ENCODE measurements around the gene RNF6. TPM values are rescaled to one million over a fixed set of nuclear protein-coding genes. Genes with fewer than 3 reads are reported as not detected.
A peak's percentile ranks its signal among the peaks of the same experiment; 100 is the strongest.
"Not testable (repeated sequence)": the region's sequence is repeated elsewhere in the genome, so short reads cannot be mapped to it uniquely, and the experiment has no call there.

The RNF6 gene
- 10 to 100 TPM; 24.5 to 30.9 TPM for total RNA-seq
- long read RNA-seq, donor 1, transcript RNF6-203 (5 exons, 3,706 nt) = major isoform, 5 of 16 reads
- long read RNA-seq, donor 1, transcript RNF6-201 (5 exons, 3,282 nt) = major isoform, 5 of 16 reads
- long read RNA-seq, donor 1, partial matches to known transcripts = 0 of 16 reads
- long read RNA-seq, donor 1, other reads (novel, unspliced or antisense) = 6 of 16 reads
- long read RNA-seq, donor 2, partial matches to known transcripts = 0 of 7 reads
- long read RNA-seq, donor 2, other reads (novel, unspliced or antisense) = 6 of 7 reads

DNA sequence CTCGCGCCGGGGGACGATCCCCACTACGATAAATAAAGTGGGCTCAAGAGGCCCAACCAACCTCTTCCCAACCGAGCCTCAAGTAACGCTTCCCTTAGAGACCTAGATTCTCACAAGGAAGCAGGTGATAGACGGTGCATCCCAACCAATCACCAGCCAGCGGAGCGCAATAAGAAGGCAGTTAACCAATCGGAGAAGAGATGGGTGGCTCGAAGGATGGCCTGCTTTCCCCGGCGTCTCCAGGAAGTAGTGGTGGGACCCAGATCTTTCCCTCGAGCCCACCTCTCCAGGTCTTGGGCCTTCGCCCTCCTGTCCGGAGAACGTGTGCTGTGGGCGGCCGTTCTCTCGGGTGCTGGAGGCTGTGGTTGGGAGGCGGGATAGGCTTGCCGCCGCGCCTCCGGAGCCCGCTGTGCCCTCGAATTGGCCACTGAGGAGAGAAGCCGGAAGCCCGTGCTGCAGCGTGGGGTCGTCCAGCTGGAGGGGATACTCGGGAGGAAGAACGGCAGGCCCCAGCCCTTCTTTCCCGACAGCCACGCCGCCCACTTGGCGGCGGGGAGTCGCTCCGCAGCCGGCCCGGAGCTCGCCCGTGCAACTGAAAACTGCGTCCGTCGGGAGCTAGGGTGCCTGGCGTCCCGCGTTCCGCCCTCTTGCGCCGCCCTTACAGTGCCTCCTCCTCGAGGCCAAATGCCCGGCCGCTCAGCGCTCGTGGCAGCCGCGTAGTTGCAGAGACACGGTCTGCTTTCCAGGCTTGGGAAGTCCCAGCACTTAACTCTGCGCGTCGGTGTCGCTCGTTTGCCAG is at the start of gene RNF6:
RNF6 (minus strand) TSS at position 594 of the 799 bp plus-strand sequence. CDS start 2,665 bp downstream, outside the sequence.
- DNase-seq (ENCODE audit: low spot score) = peak; percentile 97
- intact Hi-C loops (cut with DNase I) = no loop called here

DNA sequence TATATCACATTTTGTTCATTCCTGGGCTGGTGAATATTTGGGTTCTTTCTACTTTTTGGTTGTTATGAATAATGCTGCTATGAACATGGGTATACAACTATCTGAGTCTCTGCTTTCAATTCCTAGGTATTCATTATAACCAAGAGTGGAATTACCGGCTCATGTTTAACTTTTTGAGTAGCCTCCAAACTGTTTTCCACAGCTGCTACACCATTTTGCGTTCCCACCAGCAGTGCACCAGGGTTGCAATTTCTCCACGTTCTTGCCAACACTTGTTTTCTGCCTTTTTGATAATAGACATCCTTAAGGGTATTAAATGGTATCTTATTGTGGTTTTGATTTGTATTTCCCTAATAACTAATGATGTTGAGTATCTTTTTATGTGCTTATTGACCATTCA is 48.6 kb upstream of the RNF6 start:
- no peak for DNase-seq (ENCODE audit: low spot score)
- intact Hi-C loops (cut with DNase I) = no loop called here

DNA sequence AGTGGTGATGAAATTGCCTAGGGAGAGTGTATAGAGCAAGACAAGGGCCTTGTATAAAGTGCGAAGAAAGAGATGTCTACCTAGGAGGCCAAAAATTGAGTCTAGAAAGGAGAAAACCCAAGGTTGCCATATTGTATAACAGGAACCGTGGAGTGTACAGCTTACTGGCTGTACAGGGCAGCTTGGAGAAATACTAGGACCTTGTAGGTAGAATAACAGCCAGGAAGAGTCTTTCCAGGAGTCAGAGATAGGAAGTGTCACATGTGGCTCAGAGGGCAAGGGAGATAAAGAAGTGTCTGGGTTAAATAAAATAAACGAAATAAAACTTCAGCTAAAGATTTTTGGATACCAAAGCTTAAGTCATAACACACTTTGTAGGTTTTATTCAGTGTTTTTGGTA is 44.2 kb upstream of the RNF6 start:
- DNase-seq (ENCODE audit: low spot score) = no peak
- intact Hi-C loops (cut with DNase I) = no loop called here

DNA sequence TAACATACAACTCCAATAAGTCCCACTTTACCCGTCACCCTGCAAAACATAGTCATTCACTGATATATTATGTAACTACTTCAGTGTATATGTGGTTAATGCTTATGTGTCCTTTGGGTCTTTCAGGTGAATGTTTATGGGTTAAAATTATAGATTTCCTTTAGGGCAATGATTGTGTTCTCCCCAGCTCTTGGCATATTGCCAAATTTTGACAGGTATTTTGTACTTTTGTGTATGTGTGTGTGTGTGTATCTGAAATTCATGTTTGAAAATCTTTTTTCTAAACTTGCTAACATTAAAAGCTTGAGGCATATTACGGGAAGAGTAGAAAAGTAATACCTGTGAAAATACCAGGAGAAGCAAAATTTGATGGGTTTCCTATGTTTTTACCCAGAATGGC is 40.0 kb upstream of the RNF6 start:
- no peak for DNase-seq (ENCODE audit: low spot score)
- intact Hi-C loops (cut with DNase I) = no loop called here

DNA sequence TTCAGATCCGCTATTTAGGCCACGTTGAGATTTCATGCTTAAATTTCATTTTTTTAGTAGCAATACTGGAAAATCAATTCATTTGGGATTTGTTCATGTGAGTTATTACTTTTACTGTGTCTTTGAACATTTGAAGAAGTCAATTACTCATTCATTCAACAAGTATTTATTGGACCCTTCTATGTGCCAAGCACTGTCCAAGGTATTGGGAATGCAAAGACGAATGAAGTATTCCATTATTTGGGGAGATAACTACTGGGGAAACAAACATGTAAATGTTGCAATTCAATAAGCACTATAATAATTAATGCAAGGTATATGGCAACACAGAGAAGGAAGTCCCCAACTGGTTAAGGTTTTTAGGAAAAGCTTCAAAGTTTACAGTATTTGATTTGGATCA is 37.5 kb upstream of the RNF6 start:
- DNase-seq (ENCODE audit: low spot score) = no peak
- intact Hi-C loops (cut with DNase I) = no loop called here

DNA sequence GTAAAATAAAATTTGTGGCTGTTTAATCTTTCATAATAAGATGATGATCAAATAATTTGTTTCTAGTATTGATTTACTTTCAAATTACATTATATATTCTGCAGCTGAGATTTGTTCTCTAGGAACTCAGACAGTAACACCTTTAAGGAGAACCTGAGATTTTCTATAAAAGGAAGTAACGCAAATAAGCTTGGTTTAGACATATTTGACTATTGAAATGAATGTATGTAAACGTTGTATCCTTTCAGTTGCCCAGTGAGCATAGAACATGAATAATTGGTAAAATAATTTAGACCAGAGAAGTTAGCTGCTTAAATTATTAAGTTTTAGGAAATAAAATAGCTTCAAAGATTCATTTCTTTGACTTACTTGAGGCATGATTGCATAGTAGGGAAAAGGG is 34.9 kb upstream of the RNF6 start:
- intact Hi-C loops (cut with DNase I) = no loop called here
- DNase-seq (ENCODE audit: low spot score) = no peak

DNA sequence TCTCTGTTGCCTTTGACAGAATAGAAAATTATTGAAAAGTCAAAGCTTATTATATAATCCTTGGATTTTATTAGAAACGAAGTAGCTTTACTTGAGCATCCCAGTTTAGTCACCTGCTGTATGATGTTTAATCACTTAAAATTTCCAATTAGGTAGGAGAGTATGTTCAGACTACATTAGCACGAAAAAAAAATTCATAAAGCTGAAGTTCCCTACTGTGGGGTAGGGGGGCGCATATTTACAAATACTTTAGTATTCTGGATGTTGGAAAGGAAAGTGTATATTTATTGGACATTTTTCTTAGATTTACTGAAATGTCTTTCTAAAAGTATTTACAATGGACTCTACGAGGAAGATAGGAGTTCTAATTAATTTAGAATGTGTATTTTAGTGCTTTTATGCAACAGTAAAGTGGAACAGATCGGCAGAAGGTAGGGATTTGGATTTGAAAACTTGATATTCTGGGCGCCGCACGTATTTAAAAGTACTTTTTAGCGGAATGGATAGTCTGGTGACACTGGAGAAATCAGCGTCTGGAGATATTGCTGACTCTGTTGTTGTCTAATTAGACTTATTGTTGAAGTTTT is 33.7 kb upstream of the RNF6 start:
- intact Hi-C loops (cut with DNase I) = no loop called here
- no peak for DNase-seq (ENCODE audit: low spot score)

DNA sequence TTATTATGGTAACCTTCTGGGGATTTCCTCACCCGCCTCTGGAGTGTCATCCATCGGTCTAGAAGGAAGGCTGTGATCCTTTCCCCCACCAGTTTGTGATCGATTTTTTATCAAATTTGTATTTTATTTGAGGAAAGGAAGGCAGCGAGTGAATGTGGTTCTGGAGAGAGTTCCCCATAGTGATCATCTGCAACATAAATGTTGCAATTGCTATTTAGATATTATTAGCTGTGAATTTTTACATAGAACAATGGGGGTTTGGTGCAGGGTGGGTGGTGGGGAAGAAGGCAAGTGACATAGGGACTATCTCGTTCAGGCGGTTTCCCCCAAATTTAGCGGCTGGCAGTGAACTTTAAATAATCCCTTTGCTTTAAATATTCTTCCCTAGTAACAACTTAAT is 33.0 kb upstream of the RNF6 start:
- intact Hi-C loops (cut with DNase I) = no loop called here
- no peak for DNase-seq (ENCODE audit: low spot score)

DNA sequence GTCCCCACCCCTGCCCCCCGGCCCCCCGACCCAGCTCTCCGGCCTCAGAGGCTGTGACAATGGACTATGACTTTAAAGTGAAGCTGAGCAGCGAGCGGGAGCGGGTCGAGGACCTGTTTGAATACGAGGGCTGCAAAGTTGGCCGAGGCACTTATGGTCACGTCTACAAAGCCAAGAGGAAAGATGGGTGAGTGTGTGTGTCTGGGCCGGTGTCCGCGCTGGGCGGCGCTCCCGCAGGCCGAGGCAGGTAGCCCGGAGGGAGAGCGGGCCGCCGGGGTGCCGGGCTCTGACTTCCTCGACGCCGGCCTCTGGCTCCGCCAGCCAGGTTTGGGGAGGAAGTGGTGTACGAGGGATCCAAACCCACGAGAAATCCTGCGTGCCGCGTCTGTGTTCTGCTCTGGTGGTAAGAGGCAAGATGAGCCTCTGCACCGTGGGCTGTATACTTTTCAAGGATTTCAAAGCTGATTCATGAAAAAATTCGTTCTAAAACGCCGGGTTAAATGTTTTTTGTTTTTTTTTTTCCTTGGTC is 32.5 kb upstream of the RNF6 start:
- intact Hi-C loops (cut with DNase I) = no loop called here
- peak; percentile 87 for DNase-seq (ENCODE audit: low spot score)

DNA sequence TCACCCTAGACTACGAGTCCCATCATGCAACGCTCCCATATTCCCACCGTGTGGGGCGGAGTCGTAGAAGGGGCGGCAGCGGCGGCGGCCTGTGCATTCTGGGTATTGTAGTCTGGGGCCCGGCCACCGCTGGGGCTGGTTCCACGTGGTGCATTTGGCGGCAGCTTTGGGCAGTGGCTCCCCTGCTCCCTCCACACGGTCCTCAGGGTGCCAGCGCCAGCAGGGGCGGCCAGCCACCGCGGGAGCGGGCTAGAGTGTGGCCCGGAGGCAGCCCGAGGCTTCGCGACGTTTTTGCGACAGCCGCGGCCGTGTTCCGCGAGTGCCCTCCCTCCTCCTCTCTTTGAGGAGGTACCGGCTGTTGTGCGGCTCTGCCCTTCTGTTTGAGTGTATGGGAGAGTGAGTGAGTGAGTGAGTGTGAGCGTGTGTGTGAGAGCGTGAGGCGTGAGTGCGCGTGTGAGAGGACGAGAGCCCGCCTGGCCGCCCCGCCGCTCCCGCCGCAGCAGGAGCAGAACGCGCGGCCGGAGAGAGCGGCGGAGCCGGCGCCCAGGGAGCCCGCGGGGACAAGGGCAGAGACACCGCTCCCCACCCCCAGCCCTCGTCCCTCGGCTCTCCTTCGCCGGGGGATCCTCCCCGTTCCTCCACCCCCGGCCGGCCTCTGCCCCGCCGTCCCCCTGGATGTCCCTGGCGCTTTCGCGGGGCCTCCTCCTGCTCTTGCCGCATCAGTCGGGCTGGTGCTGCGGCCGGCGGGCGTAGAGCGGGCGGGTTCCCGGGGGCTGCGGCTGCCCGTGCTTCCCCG is 31.9 kb upstream of the RNF6 start, which contains the start of gene CDK8:
CDK8 (plus strand) TSS at position 343 of the 796 bp plus-strand sequence. CDS start 513 bp downstream, outside the sequence.
- intact Hi-C loops (cut with DNase I) = no loop called here
- peak; percentile 97 for DNase-seq (ENCODE audit: low spot score)

DNA sequence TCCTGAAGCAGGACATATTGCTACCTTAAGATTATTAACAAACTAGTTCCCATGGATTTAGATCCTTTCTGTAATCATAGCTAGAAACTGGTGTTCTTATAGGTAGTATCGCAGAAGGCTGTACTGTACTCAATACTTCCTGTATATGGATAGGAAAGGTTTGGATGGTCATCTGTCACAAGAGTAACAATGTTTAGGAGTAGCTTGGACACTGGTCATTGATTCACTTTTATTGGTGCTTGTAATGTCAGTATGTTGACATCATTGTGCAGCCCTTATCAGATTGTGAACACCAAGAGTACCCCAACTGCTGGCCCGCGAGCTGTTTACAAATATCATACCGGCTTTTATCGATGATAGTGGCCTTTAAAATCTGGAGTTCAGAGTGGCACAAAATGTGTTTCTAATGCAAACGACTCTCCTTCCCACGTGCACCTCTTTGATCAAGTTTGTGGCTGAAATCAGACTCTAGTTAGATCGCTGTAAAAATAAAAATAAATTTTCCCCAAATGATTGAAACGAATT is 31.2 kb upstream of the RNF6 start:
- intact Hi-C loops (cut with DNase I) = no loop called here
- DNase-seq (ENCODE audit: low spot score) = no peak

DNA sequence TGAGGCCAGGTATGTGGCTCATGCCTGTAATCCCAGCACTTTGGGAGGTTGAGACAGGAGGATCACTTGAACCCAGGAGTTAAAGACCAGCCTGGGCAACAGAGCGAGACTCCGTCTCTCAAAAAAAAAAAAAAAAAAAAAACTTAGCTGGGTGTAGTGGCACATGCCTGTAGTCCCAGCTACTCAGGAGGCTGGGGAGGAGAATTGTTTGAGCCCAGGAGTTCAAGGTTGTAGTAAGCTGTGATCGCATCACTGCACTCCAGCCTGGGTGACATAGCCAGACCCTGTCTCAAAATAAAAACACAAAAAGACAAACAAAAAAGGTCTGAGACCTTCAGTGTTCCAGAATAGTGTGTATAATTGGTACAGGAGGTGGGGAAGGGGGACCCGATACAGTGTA is 29.9 kb upstream of the RNF6 start:
- DNase-seq (ENCODE audit: low spot score); intact Hi-C loops (cut with DNase I): not testable (repeated sequence)

DNA sequence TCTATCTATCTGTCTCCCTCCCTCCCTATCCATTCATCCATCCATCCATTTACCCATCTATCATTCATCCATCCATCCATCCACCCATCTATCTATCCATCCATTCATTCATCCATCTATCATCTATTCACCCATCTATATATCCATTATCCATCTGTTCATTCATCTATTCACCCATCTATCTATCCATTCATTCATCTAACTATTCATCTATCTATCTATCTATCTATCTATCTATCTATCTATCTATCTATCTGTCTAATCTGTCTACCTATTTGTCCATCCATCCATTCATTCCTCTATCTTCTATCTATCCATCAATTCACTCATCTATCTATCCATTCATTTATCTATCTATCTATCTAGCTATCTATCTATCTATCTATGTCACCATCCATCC is 27.4 kb upstream of the RNF6 start:
- no peak for DNase-seq (ENCODE audit: low spot score)
- intact Hi-C loops (cut with DNase I) = no loop called here

DNA sequence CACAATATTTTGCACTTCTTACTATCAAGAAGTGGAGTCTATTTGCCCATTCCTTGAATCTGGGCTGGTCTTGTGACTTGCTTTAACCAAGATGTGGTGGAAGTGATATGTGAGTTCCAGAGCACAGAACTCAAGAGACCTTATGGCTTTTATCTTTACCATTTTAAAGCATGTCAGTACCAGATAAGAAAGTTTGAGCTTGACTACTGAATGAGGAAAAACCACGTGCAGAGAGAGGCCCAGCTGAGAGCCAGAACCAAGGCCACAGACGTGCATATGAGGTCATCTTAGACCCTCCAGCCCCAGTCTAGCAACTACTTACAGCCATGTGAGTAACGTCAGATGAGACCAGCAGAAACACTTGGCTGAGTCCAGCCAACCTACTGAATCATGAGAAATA is 25.5 kb upstream of the RNF6 start:
- DNase-seq (ENCODE audit: low spot score) = no peak
- intact Hi-C loops (cut with DNase I) = no loop called here

DNA sequence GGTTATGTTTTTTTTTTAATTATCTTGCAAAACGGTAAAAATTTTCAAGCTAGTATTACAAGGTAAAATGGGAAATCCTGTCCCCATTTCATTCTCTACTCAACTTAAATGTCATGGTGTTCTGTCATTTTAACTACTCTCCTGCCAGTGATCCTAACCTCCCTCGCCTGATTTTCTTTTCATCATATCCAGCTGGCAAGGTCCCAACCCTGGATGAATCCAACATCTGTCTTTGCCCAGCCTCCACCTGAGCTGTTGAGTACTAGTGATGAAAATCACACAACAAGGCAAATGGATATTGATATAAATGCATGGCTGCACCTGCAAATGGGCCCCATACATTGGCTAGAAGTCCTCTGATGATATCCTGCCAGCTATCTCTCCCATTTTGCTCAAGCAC is 24.9 kb upstream of the RNF6 start:
- intact Hi-C loops (cut with DNase I) = no loop called here
- DNase-seq (ENCODE audit: low spot score) = no peak

DNA sequence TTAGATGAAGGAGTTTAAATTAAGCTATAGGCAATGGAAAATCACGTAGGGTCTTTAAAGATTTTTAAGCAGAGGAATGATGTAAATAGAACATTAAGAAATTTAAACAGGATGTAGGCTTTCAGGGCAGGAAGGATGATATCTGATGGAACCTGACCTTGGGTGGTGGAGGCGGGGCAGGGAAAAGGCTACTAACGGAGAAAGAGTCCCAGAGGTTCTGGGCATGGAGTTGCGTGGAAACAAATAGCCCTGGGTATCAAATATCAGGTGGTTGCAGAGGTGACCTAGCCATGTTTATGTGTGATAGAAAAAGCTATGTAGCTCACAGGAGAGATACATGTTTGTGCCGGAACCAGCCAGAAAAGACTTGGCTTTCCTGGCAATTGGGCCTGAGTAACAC is 24.0 kb upstream of the RNF6 start:
- intact Hi-C loops (cut with DNase I) = no loop called here
- no peak for DNase-seq (ENCODE audit: low spot score)

DNA sequence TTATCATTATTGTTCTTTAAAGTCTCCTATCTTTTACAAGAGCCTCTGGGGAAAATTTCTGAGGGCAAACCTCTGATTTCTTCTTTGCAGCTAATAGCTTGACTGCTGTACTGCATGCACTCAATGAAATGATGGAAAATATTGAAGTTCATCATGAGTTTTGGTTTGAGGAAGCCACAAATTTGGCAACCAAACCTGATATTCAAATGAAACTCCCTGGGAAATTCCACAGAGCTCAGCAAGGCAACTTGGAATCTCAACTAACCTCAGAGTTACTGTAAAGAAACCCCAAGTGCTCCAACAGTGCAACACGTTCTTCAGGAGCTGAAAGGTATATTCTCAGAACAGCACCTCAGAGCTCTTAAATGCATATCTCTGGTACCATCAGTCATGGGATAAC is 14.2 kb upstream of the RNF6 start:
- DNase-seq (ENCODE audit: low spot score) = no peak
- intact Hi-C loops (cut with DNase I) = no loop called here

DNA sequence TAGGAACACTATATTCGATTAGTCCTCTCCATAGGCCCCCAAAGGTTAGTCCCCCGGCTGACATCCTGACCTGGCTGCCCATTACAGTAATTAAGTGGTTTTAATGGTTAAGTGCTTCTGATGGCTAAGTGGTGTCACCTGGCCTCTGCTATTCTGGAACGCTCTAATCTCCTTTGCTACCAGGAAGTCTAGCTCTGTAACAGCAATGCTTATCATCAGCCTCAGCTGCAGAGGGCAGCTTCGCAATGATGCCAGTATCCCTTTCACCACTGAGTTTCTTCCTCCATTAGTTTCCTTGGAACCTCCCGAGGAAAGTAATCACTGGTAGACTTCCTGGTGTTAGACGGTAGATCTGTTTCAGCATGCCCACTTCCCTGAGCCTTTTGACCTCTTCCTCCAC is 8.6 kb upstream of the RNF6 start:
- intact Hi-C loops (cut with DNase I) = no loop called here
- no peak for DNase-seq (ENCODE audit: low spot score)

DNA sequence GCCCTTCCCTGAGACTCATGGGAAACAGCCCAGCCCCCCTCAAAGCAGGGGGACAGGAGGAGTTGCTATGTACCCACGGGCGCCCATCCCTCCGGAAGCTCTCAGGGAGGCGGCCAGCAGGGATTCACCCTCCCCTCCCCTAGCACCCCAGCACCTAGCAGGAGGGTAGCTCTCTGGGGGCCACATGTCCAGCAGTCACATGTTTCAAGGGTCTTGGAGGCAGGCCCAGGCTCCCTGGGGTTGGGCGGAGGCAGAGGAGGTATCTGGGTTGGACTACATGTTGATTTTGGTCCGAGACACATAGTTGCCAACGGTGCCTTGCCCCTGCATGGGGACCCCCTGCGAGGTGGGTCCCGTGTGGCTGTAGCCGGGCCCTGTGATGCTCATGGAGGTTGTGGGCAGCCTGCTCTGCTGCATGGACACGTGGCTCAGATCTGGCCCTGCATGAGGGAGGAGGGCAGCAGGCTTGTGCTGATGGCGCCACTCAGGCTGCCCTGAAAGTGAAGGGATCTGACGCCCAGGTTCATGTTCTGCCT is 7.0 kb upstream of the RNF6 start:
- DNase-seq (ENCODE audit: low spot score) = no peak
- intact Hi-C loops (cut with DNase I) = no loop called here
